ENCODE data around the gene AMT. TPM values are rescaled to one million over a fixed set of nuclear protein-coding genes. Genes with fewer than 3 reads are reported as not detected.

Gene AMT
- total RNA-seq, 2 donors from 2014 or later, result 44.4 to 51.7 TPM

DNA sequence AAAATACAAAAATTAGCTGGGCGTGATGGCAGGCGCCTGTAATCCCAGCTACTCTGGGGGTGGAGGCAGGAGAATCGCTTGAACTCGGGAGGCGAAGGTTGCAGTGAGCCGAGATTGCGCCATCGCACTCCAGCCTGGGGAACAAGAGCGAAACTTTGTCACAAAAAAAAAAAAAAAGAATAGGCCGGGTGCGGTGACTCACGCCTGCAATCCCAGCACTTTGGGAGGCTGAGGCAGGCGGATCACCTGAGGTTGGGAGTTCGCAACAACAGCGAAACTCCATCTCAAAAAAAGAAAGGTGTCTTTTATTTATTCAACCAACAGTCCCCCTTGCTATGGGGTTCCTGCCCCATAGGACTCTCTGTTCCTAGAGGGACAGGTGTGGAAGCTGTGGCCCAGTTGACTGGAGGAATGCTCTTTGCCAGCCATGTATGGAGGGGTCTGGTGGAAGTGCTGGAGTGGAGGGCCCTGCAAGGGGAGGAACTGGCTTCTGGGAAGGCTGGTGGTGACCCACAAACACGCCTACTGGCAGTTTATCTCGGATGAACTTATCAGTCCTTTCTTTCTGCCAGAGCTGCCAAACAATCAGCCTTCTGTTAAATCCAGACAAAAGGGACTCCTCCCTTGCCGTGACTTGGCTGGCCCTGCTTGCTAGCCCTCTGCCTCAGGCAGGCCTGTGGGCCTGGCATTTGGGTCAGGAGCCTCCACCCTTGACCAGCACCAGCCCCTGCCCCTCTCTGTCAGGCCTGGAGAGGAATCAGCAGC is 43.2 kb upstream of the AMT start:
- Mint-ChIP-seq H3K4me1 (peaks cover 50% of the 10 kb centered on the region), H3K9me3 (no peaks in the 10 kb centered on the region), H3K36me3 (ENCODE audit: low read depth) (no peaks in the 10 kb centered on the region), H3K27me3 (ENCODE audit: insufficient read depth) (no peaks in the 10 kb centered on the region), H3K27ac (peak overlapping the region; percentile 83), H3K4me3 (no peak overlapping the region)
- no peaks in the 10 kb centered on the region for H3K9me3 ChIP-seq (ENCODE audit: control insufficient read depth, low read length)
- H3K4me3 ChIP-seq (ENCODE audit: low read length), result no peak overlapping the region
- DNase-seq, result peak; percentile 57
- H3K27me3 ChIP-seq (ENCODE audit: control insufficient read depth, insufficient read depth, low read length, poor library complexity, severe bottlenecking), result no peaks in the 10 kb centered on the region
- peak overlapping the region; percentile 31 for H3K27ac ChIP-seq (ENCODE audit: low read depth, low read length)
- H3K4me1 ChIP-seq (ENCODE audit: control insufficient read depth, insufficient read depth, low read length), result peaks cover 27% of the 10 kb centered on the region
- no peaks in the 10 kb centered on the region for H3K36me3 ChIP-seq (ENCODE audit: control insufficient read depth, insufficient read depth, low read length)
- H3K9ac ChIP-seq (ENCODE audit: extremely low read depth, low read length, poor library complexity, severe bottlenecking), result peak overlapping the region; percentile 32
- TF ChIP-seq, protein P1, sequence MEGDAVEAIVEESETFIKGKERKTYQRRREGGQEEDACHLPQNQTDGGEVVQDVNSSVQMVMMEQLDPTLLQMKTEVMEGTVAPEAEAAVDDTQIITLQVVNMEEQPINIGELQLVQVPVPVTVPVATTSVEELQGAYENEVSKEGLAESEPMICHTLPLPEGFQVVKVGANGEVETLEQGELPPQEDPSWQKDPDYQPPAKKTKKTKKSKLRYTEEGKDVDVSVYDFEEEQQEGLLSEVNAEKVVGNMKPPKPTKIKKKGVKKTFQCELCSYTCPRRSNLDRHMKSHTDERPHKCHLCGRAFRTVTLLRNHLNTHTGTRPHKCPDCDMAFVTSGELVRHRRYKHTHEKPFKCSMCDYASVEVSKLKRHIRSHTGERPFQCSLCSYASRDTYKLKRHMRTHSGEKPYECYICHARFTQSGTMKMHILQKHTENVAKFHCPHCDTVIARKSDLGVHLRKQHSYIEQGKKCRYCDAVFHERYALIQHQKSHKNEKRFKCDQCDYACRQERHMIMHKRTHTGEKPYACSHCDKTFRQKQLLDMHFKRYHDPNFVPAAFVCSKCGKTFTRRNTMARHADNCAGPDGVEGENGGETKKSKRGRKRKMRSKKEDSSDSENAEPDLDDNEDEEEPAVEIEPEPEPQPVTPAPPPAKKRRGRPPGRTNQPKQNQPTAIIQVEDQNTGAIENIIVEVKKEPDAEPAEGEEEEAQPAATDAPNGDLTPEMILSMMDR (conservative IDR thresholded peaks at IDR 0.05), result no peak
- 85 to 90% methylated on average over 9 to 18 of the region's 18 CpGs for WGBS, 2 experiments (ENCODE audit: insufficient coverage in 1 of 2, insufficient read length in 1 of 2)

DNA sequence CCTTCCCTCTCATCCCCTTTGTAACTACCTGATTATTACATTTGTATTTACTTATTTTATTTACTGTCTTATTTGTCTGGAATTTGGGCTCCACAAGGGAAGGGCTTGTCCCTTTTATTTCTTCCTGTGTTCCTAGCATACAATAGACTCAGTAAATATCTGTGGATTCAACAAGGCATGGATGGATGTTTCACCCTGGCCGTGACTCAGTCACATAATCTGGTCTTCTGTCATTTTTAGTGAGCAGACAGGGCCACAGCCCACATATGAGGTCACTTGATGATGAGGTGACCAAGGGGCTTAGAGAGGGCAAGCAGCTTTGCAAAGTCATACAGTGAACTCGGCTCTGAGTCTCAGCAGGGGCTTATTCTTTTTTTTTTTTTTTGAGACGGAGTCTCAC is 39.9 kb upstream of the AMT start:
- H3K27ac Mint-ChIP-seq, result peak overlapping the region; percentile 99
- no peaks in the 10 kb centered on the region for H3K27me3 Mint-ChIP-seq (ENCODE audit: insufficient read depth)
- H3K4me1 Mint-ChIP-seq, result peaks cover 60% of the 10 kb centered on the region
- Histone ChIP-seq H3K27ac (ENCODE audit: low read depth, low read length) (peak overlapping the region; percentile 57), H3K9ac (ENCODE audit: extremely low read depth, low read length, poor library complexity, severe bottlenecking) (peak overlapping the region; percentile 54), H3K36me3 (ENCODE audit: control insufficient read depth, insufficient read depth, low read length) (no peaks in the 10 kb centered on the region), H3K4me1 (ENCODE audit: control insufficient read depth, insufficient read depth, low read length) (peaks cover 37% of the 10 kb centered on the region), H3K9me3 (ENCODE audit: control insufficient read depth, low read length) (no peaks in the 10 kb centered on the region), H3K4me3 (ENCODE audit: low read length) (no peak overlapping the region), H3K27me3 (ENCODE audit: control insufficient read depth, insufficient read depth, low read length, poor library complexity, severe bottlenecking) (no peaks in the 10 kb centered on the region)
- H3K4me3 Mint-ChIP-seq, result peak overlapping the region; percentile 38
- TF ChIP-seq, protein P1 (conservative IDR thresholded peaks at IDR 0.05), result no peak
- WGBS, 2 experiments (ENCODE audit: insufficient coverage in 1 of 2, insufficient read length in 1 of 2), result 30 to 74% methylated on average over 3 of the region's 3 CpGs
- no peaks in the 10 kb centered on the region for H3K36me3 Mint-ChIP-seq (ENCODE audit: low read depth)
- no peaks in the 10 kb centered on the region for H3K9me3 Mint-ChIP-seq
- DNase-seq, result peak; percentile 60

DNA sequence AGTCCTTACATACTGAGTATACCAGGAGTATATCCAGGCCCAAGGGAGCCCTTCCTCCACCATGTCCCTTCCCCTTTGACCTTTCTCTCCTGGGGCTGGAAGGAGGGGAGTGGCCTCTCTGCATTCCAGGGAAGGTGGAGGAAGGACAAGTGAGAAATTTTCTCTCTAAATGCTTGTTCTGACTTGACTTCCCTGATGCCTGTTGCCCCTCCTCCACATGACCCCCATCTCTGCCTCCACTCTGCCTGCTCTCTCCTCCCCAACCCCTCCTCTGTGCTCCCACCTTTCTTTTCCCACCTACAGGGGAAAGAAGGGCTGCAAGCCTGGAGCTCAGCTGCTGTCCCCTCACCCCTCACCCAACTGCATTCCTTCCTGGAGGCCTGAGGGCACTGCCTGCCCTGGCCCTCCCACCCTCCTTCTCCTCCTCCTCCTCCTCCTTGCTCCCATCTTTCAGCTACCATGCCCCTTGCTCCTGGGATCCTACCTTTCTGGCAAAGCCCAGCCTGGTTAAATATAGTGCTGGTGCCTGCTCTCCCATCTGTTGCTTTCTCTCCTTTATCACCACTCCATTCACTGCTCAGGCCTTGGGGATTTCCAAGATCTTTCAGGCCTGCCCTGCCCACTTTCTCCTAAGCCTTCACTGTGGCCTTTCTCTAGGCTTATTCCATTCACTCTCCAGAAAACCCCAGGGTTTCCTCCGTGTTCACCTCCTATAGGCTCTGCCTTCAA is 39.3 kb upstream of the AMT start:
- H3K9me3 Mint-ChIP-seq, result no peaks in the 10 kb centered on the region

More for the DNA sequence above, 39.3 kb upstream of the AMT start:
- Histone ChIP-seq H3K27ac (ENCODE audit: low read depth, low read length) (peak overlapping the region; percentile 57), H3K4me3 (ENCODE audit: low read length) (no peak overlapping the region), H3K9ac (ENCODE audit: extremely low read depth, low read length, poor library complexity, severe bottlenecking) (peak overlapping the region; percentile 54), H3K4me1 (ENCODE audit: control insufficient read depth, insufficient read depth, low read length) (peaks cover 37% of the 10 kb centered on the region), H3K27me3 (ENCODE audit: control insufficient read depth, insufficient read depth, low read length, poor library complexity, severe bottlenecking) (no peaks in the 10 kb centered on the region), H3K36me3 (ENCODE audit: control insufficient read depth, insufficient read depth, low read length) (no peaks in the 10 kb centered on the region), H3K9me3 (ENCODE audit: control insufficient read depth, low read length) (no peaks in the 10 kb centered on the region)
- no peaks in the 10 kb centered on the region for H3K36me3 Mint-ChIP-seq (ENCODE audit: low read depth)
- WGBS, 2 experiments (ENCODE audit: insufficient coverage in 1 of 2, insufficient read length in 1 of 2), result 0 to 11% methylated on average over 1 of the region's 1 CpG
- peak overlapping the region; percentile 99 for H3K27ac Mint-ChIP-seq
- no peaks in the 10 kb centered on the region for H3K27me3 Mint-ChIP-seq (ENCODE audit: insufficient read depth)
- H3K4me3 Mint-ChIP-seq, result peak overlapping the region; percentile 38
- DNase-seq, result peak; percentile 89
- peaks cover 63% of the 10 kb centered on the region for H3K4me1 Mint-ChIP-seq
- TF ChIP-seq, protein P1 (conservative IDR thresholded peaks at IDR 0.05), result peak; percentile 23

Measured in endodermal cell (in vitro differentiated cells).